ENCODE data around the gene P2RY14. TPM values are rescaled to one million over a fixed set of nuclear protein-coding genes. Genes with fewer than 3 reads are reported as not detected.

Gene P2RY14
- total RNA-seq: not detected in 2 replicates

GRCh38 chr3:151278230-151278629 is at the start of gene P2RY14:
P2RY14 (minus strand) TSS chr3:151278542; CDS start chr3:151214316, 64,226 bp downstream.

GRCh38 chr3:151316267-151316991 is 38.1 kb upstream of the P2RY14 start, which contains the start of gene GPR87:
GPR87 (minus strand) TSS chr3:151316820; CDS start chr3:151300100, 16,720 bp downstream.

GRCh38 chr3:151203051-151203420 is 75.3 kb downstream of the P2RY14 start, which contains the start of gene GPR171:
GPR171 (minus strand) TSS chr3:151203216; CDS start chr3:151199386, 3,830 bp downstream.

Other genes starting within 250 kb of the P2RY14 start
- 0.18 and 0.19 TPM in 2 replicates for gene MED12L, start 192.9 kb downstream of the P2RY14 start, total RNA-seq
- not detected in 2 replicates for gene GPR171, start 75.3 kb downstream of the P2RY14 start, total RNA-seq
- gene GPR87, start 38.3 kb upstream of the P2RY14 start, total RNA-seq: 0.09 TPM in 2 replicates
- not detected in 2 replicates for gene P2RY13, start 51.0 kb upstream of the P2RY14 start, total RNA-seq
- gene P2RY12, start 106.2 kb upstream of the P2RY14 start, total RNA-seq: not detected in 2 replicates
- 0.19 TPM in 1 of 2 replicates, not detected in the other for gene IGSF10, start 182.5 kb upstream of the P2RY14 start, total RNA-seq